OCI-LY1 (cell line): Measurements from ENCODE around the gene EN2.

Source experiments
- H2AFZ ChIP-seq: fragments of 200-600 bp; sonication (generic), shearing (Covaris generic); 2 replicates; pipeline ENCODE4 v1.6.0; 2014; ENCODE audit warnings: antibody characterized with exemption, mild to moderate bottlenecking, low read length
- H3F3A ChIP-seq: fragments of 200-600 bp; sonication (generic), shearing (Covaris generic); 2 replicates; pipeline ENCODE4 v1.6.0; 2014; ENCODE audit warnings: mild to moderate bottlenecking, antibody characterized with exemption, low read length, moderate library complexity; ENCODE audit not compliant: insufficient read depth
- H3K27ac ChIP-seq: fragments of 200-600 bp; sonication (generic); 2 replicates; pipeline ENCODE4 v1.5.1; 2014; ENCODE audit warnings: low read length, mixed run types, mild to moderate bottlenecking, low read depth; ENCODE audit not compliant: poor library complexity, severe bottlenecking
- H3K27me3 ChIP-seq: fragments of 200-600 bp; sonication (generic); 2 replicates; pipeline ENCODE4 v1.6.0; 2014; ENCODE audit warnings: antibody characterized with exemption, mild to moderate bottlenecking, low read length, moderate library complexity; ENCODE audit not compliant: insufficient read depth
- H3K36me3 ChIP-seq: fragments of 200-600 bp; sonication (generic); 2 replicates; pipeline ENCODE4 v1.6.1; 2014; ENCODE audit warnings: mild to moderate bottlenecking, antibody characterized with exemption, low read length, moderate library complexity, mixed read lengths; ENCODE audit not compliant: insufficient read depth
- H3K4me1 ChIP-seq: fragments of 200-600 bp; sonication (generic); 2 replicates; pipeline ENCODE4 v1.5.1; 2014; ENCODE audit warnings: mild to moderate bottlenecking, low read length, moderate library complexity; ENCODE audit not compliant: insufficient read depth, severe bottlenecking
- H3K4me2 ChIP-seq: fragments of 200-600 bp; sonication (generic), shearing (Covaris generic); 2 replicates; pipeline ENCODE4 v1.6.1; 2014; ENCODE audit warnings: low read length
- H3K4me3 ChIP-seq: fragments of 200-600 bp; sonication (generic); 2 replicates; pipeline ENCODE4 v1.5.1; 2014; ENCODE audit warnings: low read length, low read depth, mild to moderate bottlenecking, mixed read lengths; ENCODE audit not compliant: poor library complexity, severe bottlenecking
- H3K79me2 ChIP-seq: fragments of 200-600 bp; shearing (Covaris generic); 2 replicates; pipeline ENCODE4 v1.6.1; 2016; ENCODE audit warnings: mixed run types, low read length, mixed read lengths; ENCODE audit not compliant: insufficient read depth
- H3K9ac ChIP-seq: fragments of 200-600 bp; sonication (generic), shearing (Covaris generic); 2 replicates; pipeline ENCODE4 v1.6.1; 2014; ENCODE audit warnings: mild to moderate bottlenecking, low read length, mixed read lengths
- H3K9me2 ChIP-seq: fragments of 200-600 bp; sonication (generic), shearing (Covaris generic); 2 replicates; pipeline ENCODE4 v1.6.1; 2014; ENCODE audit warnings: low read depth, mild to moderate bottlenecking, low read length, mixed read lengths
- H3K9me3 ChIP-seq: fragments of 200-600 bp; shearing (Covaris generic); 2 replicates; pipeline ENCODE4 v1.6.1; 2014; ENCODE audit warnings: low read length, mixed read lengths
- H4K20me1 ChIP-seq: fragments of 200-600 bp; sonication (generic), shearing (Covaris generic); 2 replicates; pipeline ENCODE4 v1.6.0; 2016; ENCODE audit warnings: mild to moderate bottlenecking, low read length; ENCODE audit not compliant: insufficient read depth
- EZH2 ChIP-seq: fragments of 200-600 bp; sonication (generic), shearing (Covaris generic); IDR thresholded peaks from 2 replicates; pipeline ENCODE4 v1.8.0; 2017; ENCODE audit warnings: borderline replicate concordance, mixed run types, mild to moderate bottlenecking, antibody characterized with exemption, low read length, moderate library complexity, mixed read lengths
- TF ChIP-seq, protein P1 (sequence below): fragments of 200-600 bp; sonication (generic), shearing (Covaris generic); IDR thresholded peaks from 2 replicates; pipeline ENCODE4 v1.5.1; 2017; ENCODE audit warnings: mild to moderate bottlenecking, antibody characterized with exemption, low read length, moderate library complexity, mixed read lengths

Gene EN2

DNA sequence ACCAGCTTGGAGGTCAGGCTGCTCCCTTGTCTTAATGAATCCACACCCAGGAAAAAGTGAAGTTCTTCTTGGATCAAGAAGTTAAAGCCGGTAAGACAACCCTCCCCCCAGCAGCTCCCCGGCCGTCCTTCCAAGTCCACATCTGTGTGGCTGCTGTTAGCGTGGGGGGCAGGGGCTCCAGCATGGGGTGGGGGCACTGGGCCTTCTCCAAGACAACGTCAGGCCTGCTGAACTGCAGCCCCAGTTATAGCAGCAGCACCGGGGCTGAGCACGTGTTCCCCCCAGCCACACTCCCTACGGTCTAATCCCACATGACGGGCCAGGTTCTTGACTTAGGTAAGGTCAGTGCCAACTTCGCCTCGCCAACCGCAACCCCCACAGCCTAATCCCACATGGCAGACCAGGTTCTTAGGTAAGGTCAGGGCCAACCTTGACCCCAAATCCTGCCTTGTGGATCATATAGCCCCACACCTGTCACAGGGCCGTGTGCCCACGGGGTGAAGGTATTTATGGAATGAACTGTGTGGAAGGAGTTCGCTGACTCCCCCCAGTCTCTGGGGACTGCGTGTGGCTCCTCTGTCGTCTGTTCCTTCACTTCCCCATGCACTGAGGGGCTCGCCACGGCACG is 30.4 kb upstream of the EN2 start:
- no peaks in the 10 kb centered on the region for H3F3A ChIP-seq
- no peaks in the 10 kb centered on the region for H4K20me1 ChIP-seq
- peaks cover 26% of the 10 kb centered on the region for H3K27me3 ChIP-seq
- no peak overlapping the region for H3K9ac ChIP-seq
- no peak overlapping the region for H3K27ac ChIP-seq
- no peaks in the 10 kb centered on the region for H3K36me3 ChIP-seq
- H3K4me1 ChIP-seq = no peaks in the 10 kb centered on the region
- H3K79me2 ChIP-seq = no peaks in the 10 kb centered on the region
- H3K9me2 ChIP-seq = no peaks in the 10 kb centered on the region
- H3K4me2 ChIP-seq = no peak overlapping the region
- H3K4me3 ChIP-seq = no peak overlapping the region
- H3K9me3 ChIP-seq = no peaks in the 10 kb centered on the region
- no peak overlapping the region for H2AFZ ChIP-seq
- TF ChIP-seq, protein P1, sequence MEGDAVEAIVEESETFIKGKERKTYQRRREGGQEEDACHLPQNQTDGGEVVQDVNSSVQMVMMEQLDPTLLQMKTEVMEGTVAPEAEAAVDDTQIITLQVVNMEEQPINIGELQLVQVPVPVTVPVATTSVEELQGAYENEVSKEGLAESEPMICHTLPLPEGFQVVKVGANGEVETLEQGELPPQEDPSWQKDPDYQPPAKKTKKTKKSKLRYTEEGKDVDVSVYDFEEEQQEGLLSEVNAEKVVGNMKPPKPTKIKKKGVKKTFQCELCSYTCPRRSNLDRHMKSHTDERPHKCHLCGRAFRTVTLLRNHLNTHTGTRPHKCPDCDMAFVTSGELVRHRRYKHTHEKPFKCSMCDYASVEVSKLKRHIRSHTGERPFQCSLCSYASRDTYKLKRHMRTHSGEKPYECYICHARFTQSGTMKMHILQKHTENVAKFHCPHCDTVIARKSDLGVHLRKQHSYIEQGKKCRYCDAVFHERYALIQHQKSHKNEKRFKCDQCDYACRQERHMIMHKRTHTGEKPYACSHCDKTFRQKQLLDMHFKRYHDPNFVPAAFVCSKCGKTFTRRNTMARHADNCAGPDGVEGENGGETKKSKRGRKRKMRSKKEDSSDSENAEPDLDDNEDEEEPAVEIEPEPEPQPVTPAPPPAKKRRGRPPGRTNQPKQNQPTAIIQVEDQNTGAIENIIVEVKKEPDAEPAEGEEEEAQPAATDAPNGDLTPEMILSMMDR = no peak
- no peak for TF ChIP-seq EZH2

DNA sequence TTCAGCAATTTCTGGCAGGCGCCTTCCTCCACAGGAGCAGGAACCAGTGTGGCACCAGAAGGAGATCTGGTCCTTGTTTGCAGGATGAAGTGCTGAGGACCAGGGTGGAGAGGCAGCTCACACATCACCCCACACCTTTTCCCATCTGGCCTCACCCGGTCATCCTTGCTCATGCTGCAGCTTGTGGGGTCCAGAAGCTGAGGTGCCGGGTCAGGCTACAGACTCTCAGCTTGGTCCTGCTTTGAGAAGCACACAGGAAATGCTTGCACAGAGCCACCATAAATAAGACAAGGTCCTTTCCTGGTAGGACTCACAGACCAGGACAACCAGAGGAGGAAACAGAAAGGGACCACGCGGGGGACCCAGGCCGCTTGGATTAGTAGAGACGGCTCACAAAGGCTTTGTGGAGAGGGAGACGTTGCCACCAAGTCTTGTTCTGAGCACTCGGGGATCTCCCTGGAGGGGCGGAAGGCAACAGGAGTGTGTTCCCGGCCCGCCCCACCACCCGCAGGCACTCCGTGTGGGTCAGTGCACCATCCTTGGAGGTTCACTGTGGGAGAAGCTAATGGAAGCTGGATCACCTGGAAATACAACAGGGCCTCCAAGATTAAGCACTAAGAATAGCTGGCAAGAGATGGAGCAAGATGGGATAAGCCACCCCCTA is 29.6 kb upstream of the EN2 start:
- Histone ChIP-seq H4K20me1 (no peaks in the 10 kb centered on the region), H3K4me2 (no peak overlapping the region), H3K4me1 (no peaks in the 10 kb centered on the region), H3K9ac (no peak overlapping the region), H3K27me3 (peaks cover 28% of the 10 kb centered on the region), H2AFZ (no peak overlapping the region), H3K27ac (no peak overlapping the region), H3K36me3 (no peaks in the 10 kb centered on the region), H3F3A (no peaks in the 10 kb centered on the region), H3K79me2 (no peaks in the 10 kb centered on the region), H3K4me3 (no peak overlapping the region), H3K9me2 (no peaks in the 10 kb centered on the region), H3K9me3 (no peaks in the 10 kb centered on the region)
- TF ChIP-seq EZH2 = no peak
- TF ChIP-seq, protein P1 = no peak

DNA sequence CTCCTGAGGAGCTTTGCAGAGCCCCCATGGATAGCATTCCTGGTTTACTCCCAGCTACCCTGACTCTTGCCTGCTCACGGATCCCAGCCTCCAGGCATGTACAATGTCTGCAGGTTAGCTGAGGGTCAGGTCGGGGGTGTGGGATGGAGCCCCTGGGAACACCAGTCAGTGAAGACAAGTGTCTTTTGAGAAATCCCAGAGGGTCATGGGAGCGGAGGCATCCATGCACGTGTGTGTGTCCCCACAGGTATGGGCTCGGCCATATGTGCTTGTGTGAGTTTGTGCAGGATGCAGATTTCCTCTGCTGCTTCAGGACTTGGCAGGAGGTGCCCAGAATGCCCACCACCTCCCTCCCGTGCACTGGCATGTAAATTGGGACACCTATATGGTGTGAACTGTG is 28.3 kb upstream of the EN2 start:
- H3K27ac ChIP-seq = no peak overlapping the region
- no peaks in the 10 kb centered on the region for H3K36me3 ChIP-seq

More for the DNA sequence above, 28.3 kb upstream of the EN2 start:
- Histone ChIP-seq H3K9me3 (no peaks in the 10 kb centered on the region), H3K9me2 (no peaks in the 10 kb centered on the region), H4K20me1 (no peaks in the 10 kb centered on the region), H2AFZ (no peak overlapping the region), H3K4me1 (no peaks in the 10 kb centered on the region), H3F3A (no peaks in the 10 kb centered on the region), H3K4me3 (no peak overlapping the region), H3K27me3 (peaks cover 28% of the 10 kb centered on the region), H3K4me2 (no peak overlapping the region), H3K9ac (no peak overlapping the region), H3K79me2 (no peaks in the 10 kb centered on the region)
- TF ChIP-seq, protein P1 = no peak
- no peak for TF ChIP-seq EZH2
